Neutrophil (primary cell): ENCODE data around the gene BDH1.

ENCODE experiments used
- H3K27ac ChIP-seq: fragments of 200-600 bp; sonication (generic); 2 replicates; pipeline ENCODE4 v1.5.1; 2016; ENCODE audit warnings: mild to moderate bottlenecking, moderate library complexity
- H3K27me3 ChIP-seq: fragments of 200-600 bp; sonication (generic); 2 replicates; pipeline ENCODE4 v1.6.0; 2016; ENCODE audit warnings: mild to moderate bottlenecking
- H3K36me3 ChIP-seq: fragments of 200-600 bp; sonication (generic); 2 replicates; pipeline ENCODE4 v1.5.1; 2017
- H3K4me1 ChIP-seq, 2 experiments: fragments of 200-600 bp in 1 of 2; sonication (generic) in 1 of 2; 1 replicate in 1 of 2; 2 replicates in 1 of 2; pipeline versions ENCODE4 v1.5.1 to v1.6.1; 2013 to 2016; ENCODE audit warnings: low read depth in 1 of 2, low read length in 1 of 2, mild to moderate bottlenecking in 1 of 2, moderate library complexity in 1 of 2; ENCODE audit not compliant: control insufficient read depth in 1 of 2, insufficient read depth in 1 of 2
- H3K4me3 ChIP-seq, 2 experiments: fragments of 200-600 bp in 1 of 2; sonication (generic) in 1 of 2; 1 replicate in 1 of 2; 2 replicates in 1 of 2; pipeline ENCODE4 v1.5.1; 2013 to 2016; ENCODE audit warnings: low read depth in 1 of 2, low read length in 1 of 2, mild to moderate bottlenecking in 1 of 2, moderate library complexity in 1 of 2
- H3K9me3 ChIP-seq: fragments of 200-600 bp; sonication (generic); 2 replicates; pipeline ENCODE4 v1.5.1; 2016
- CTCF ChIP-seq: fragments of 200-600 bp; sonication (generic); IDR thresholded peaks from 2 replicates; pipeline ENCODE4 v1.5.1; 2016; ENCODE audit warnings: antibody characterized with exemption

BDH1 gene

GRCh38 chr3:197462808-197463207, 93.0 kb downstream of the BDH1 start:
- Histone ChIP-seq H3K27ac (no peak overlapping the region), H3K27me3 (peaks cover 40% of the 10 kb centered on the region), H3K9me3 (no peaks in the 10 kb centered on the region), H3K4me1 (no peaks in the 10 kb centered on the region), H3K4me3 (no peak overlapping the region), H3K36me3 (no peaks in the 10 kb centered on the region)
- no peak for TF ChIP-seq CTCF

- Histone ChIP-seq H3K4me1 (peaks cover 9 to 10% of the 10 kb centered on the region in 2 experiments), H3K27ac (no peak overlapping the region), H3K9me3 (no peaks in the 10 kb centered on the region), H3K36me3 (no peaks in the 10 kb centered on the region), H3K27me3 (peaks cover 38% of the 10 kb centered on the region), H3K4me3 (no peak overlapping the region)
- TF ChIP-seq CTCF, result no peak
These were observed 95.1 kb downstream of the BDH1 start for GRCh38 chr3:197460639-197461038.

GRCh38 chr3:197460002-197460401, 95.8 kb downstream of the BDH1 start:
- peaks cover 38% of the 10 kb centered on the region for H3K27me3 ChIP-seq
- peaks cover 9 to 10% of the 10 kb centered on the region in 2 experiments for H3K4me1 ChIP-seq
- H3K27ac ChIP-seq, result no peak overlapping the region
- no peak overlapping the region for H3K4me3 ChIP-seq
- no peaks in the 10 kb centered on the region for H3K9me3 ChIP-seq
- H3K36me3 ChIP-seq, result no peaks in the 10 kb centered on the region
- TF ChIP-seq CTCF, result no peak
